Measurements from ENCODE around the gene ACAP1. TPM values are rescaled to one million over a fixed set of nuclear protein-coding genes. Genes with fewer than 3 reads are reported as not detected.
A peak's percentile ranks its signal among the peaks of the same experiment; 100 is the strongest.
"Not testable (repeated sequence)": the region's sequence is repeated elsewhere in the genome, so short reads cannot be mapped to it uniquely, and the experiment has no call there.

Gene ACAP1
- total and polyA plus RNA-seq, 9 of the 15 experiments (the other 6 are each of a cell fraction or from before 2014, with no cell fraction given) = 0.15 to 8.5 (median 2.4) TPM

DNA sequence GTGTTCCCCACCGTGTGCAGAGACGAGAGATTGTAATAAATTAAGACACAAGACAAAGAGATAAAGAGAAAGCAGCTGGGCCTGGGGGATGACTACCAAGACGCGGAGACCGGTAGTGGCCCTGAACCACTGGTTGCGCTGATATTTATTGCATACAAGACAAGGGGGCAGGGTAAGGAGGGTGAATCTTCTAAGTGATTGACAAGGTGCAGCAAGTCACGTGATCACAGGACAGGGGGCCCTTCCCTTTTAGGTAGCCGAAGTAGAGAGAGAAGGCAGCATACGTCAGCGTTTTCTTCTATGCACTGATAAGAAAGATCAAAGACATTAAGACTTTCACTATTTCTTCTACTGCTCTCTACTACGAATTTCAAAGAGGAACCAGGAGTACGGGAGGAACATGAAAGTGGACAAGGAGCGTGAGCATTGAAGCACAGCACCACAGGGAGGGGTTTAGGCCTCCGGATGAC is 3.7 kb upstream of the ACAP1 start:
- H3K4me2 ChIP-seq (ENCODE audit: insufficient read depth, low read length) = peak overlapping the region; percentile 66
- DNase-seq (ENCODE audit: extremely low read depth in 1 of 4, low spot score in 3 of 4) = peak in 1 of 4 experiments; percentile 52
- H3K9me3 ChIP-seq (replicated peaks; ENCODE audit: control insufficient read depth, insufficient read depth, low read depth, low read length); intact Hi-C loops (cut with micrococcal nuclease); H3K36me3 ChIP-seq (ENCODE audit: control insufficient read depth, insufficient read depth, low read length); H3K9me1 ChIP-seq (ENCODE audit: control insufficient read depth, insufficient read depth, low read length); H3K4me3 ChIP-seq; ATAC-seq; H3K27ac ChIP-seq (ENCODE audit: extremely low read depth, low read depth, low read length); H3K27me3 ChIP-seq (ENCODE audit: control insufficient read depth in 2 of 2, insufficient read depth in 2 of 2, low read length in 2 of 2); H4K20me1 ChIP-seq (replicated peaks; ENCODE audit: control insufficient read depth, insufficient read depth, low read length); CTCF ChIA-PET (ENCODE audit: low intra/inter-chr PET ratio); BruUV-seq (replicated peaks); TF ChIP-seq ATF1 (CRISPR knock-in tag; IDR thresholded peaks at IDR 0.05); PBX2 (CRISPR knock-in tag; IDR thresholded peaks at IDR 0.05; ENCODE audit: low read depth); REST (CRISPR knock-in tag; IDR thresholded peaks at IDR 0.05; ENCODE audit: low read depth): not testable (repeated sequence)
- in situ Hi-C loops (cut with MboI) = loop anchor here (10.0 kb wide), 1 partner anchor 288 kb away; the partner anchor contains the start of gene SLC16A11
- H3K79me2 ChIP-seq (ENCODE audit: control insufficient read depth, insufficient read depth, low read length) = peaks cover 13% of the 10 kb centered on the region
- peak overlapping the region in 1 of 2 experiments; percentile 61; a peak in 1 of 4 replicates for H3K9ac ChIP-seq (ENCODE audit: insufficient read depth in 1 of 2, low read depth in 2 of 2, low read length in 2 of 2)
- WGBS (ENCODE audit: insufficient coverage, low coverage, missing lambda C conversion rate) = 2% methylated on average over 14 of the region's 14 CpGs
- POLR2A ChIA-PET = interaction anchor here (0.7 to 1.1 kb wide), 3 partner anchors 12 to 145 kb away, joined by 3 to 4 read pairs (median 3); partner anchors contain the start of gene GPS2
- peak overlapping the region; percentile 71 for H2AFZ ChIP-seq (ENCODE audit: low read depth, low read length)
- peak; percentile 72 for FAIRE-seq
- peaks cover 15 to 46% of the 10 kb centered on the region in 2 experiments for H3K4me1 ChIP-seq (replicated peaks in 1 of 2; ENCODE audit: control insufficient read depth in 2 of 2, insufficient read depth in 2 of 2, low read length in 2 of 2)
- TF ChIP-seq ATF1 (tag; IDR thresholded peaks at IDR 0.05) = peak; percentile 30; the same call in 1 of the 2 replicates
- TF ChIP-seq PBX2 (tag; conservative IDR thresholded peaks at IDR 0.05; ENCODE audit: low read depth) = peak; percentile 77
- TF ChIP-seq REST (IDR thresholded peaks at IDR 0.05; ENCODE audit: borderline replicate concordance) = peak; percentile 48; the same call in 1 of the 2 replicates
- TF ChIP-seq FOXK2 (conservative IDR thresholded peaks at IDR 0.05 in 1 of 2, IDR thresholded peaks at IDR 0.05 in 1 of 2; ENCODE audit: low read depth in 2 of 2) = peak in 1 of 2 experiments; percentile 58; a peak in 1 of 4 replicates
- TF ChIP-seq SP1 (CRISPR knock-in tag; IDR thresholded peaks at IDR 0.05) = peak; percentile 33; the same call in 1 of the 2 replicates
- TF ChIP-seq MAFF (IDR thresholded peaks at IDR 0.05; ENCODE audit: low read length) = peak; percentile 14; the same call in 1 of the 2 replicates
- TF ChIP-seq CXXC5 (CRISPR knock-in tag; IDR thresholded peaks at IDR 0.05) = peak; percentile 28; the same call in 1 of the 2 replicates
- peak; percentile 85 for TF ChIP-seq ATF7 (IDR thresholded peaks at IDR 0.05)

Data from K562 (cell line).